ENCODE results near the gene ATG13. TPM values are rescaled to one million over a fixed set of nuclear protein-coding genes. Genes with fewer than 3 reads are reported as not detected.
"Not testable (repeated sequence)": the region's sequence is repeated elsewhere in the genome, so short reads cannot be mapped to it uniquely, and the experiment has no call there.

Gene ATG13
- total RNA-seq, 6 experiments from 2014 or later: 34.5 to 60.9 (median 41.1) TPM

- Histone ChIP-seq H3K4me1 (no peaks in the 10 kb centered on the region), H3K9me3 (no peaks in the 10 kb centered on the region), H3K36me3 (no peaks in the 10 kb centered on the region), H3K4me3 (no peak overlapping the region), H3K27ac (no peak overlapping the region), H3K27me3 (no peaks in the 10 kb centered on the region)
- DNase-seq (no peak), ATAC-seq (peak in 3 of 4 donors; percentile 52 to 57 (median 55))
- TF ChIP-seq POLR2A (IDR thresholded peaks at IDR 0.05) (no peak), CTCF (IDR thresholded peaks at IDR 0.05) (no peak)
- intact Hi-C loops (cut with DNase I): no loop called here
- WGBS (ENCODE audit: insufficient coverage, low coverage, low lambda C conversion rate, missing lambda C conversion rate): 36% methylated on average over 5 of the region's 5 CpGs
Observed at GRCh38 chr11:46582588-46582987, 34.8 kb upstream of the ATG13 start.

- H3K36me3 ChIP-seq; intact Hi-C loops (cut with DNase I); H3K27me3 ChIP-seq; H3K4me3 ChIP-seq; H3K9me3 ChIP-seq; H3K27ac ChIP-seq; ATAC-seq; DNase-seq; H3K4me1 ChIP-seq: not testable (repeated sequence)
- WGBS (ENCODE audit: insufficient coverage, low coverage, low lambda C conversion rate, missing lambda C conversion rate): 100% methylated on average over 1 of the region's 1 CpG
Observed at GRCh38 chr11:46583513-46583912, 33.8 kb upstream of the ATG13 start.

- H3K4me3 ChIP-seq: no peak overlapping the region
- no peaks in the 10 kb centered on the region for H3K27me3 ChIP-seq
- no peak overlapping the region for H3K27ac ChIP-seq
- no peaks in the 10 kb centered on the region for H3K36me3 ChIP-seq
- DNase-seq (no peak), ATAC-seq (no peak)
- no peaks in the 10 kb centered on the region for H3K9me3 ChIP-seq
- intact Hi-C loops (cut with DNase I): no loop called here
- H3K4me1 ChIP-seq: peaks cover 0 to 27% (median 4%) of the 10 kb centered on the region in 4 donors
- no peak for TF ChIP-seq POLR2A (IDR thresholded peaks at IDR 0.05)
- no peak for TF ChIP-seq CTCF (IDR thresholded peaks at IDR 0.05)
- 83% methylated on average over 5 of the region's 5 CpGs for WGBS (ENCODE audit: insufficient coverage, low coverage, low lambda C conversion rate, missing lambda C conversion rate)
Observed at GRCh38 chr11:46588131-46588530, 29.2 kb upstream of the ATG13 start.

GRCh38 chr11:46588915-46589314, 28.4 kb upstream of the ATG13 start:
- Histone ChIP-seq H3K9me3 (no peaks in the 10 kb centered on the region), H3K27me3 (no peaks in the 10 kb centered on the region), H3K36me3 (no peaks in the 10 kb centered on the region), H3K4me1 (peaks cover 0 to 27% (median 4%) of the 10 kb centered on the region in 4 donors), H3K27ac (no peak overlapping the region), H3K4me3 (no peak overlapping the region)
- no peak for DNase-seq
- intact Hi-C loops (cut with DNase I): no loop called here
- no peak for ATAC-seq
- no peak for TF ChIP-seq CTCF (IDR thresholded peaks at IDR 0.05)
- TF ChIP-seq POLR2A (IDR thresholded peaks at IDR 0.05): no peak

- no peak overlapping the region for H3K4me3 ChIP-seq
- WGBS (ENCODE audit: insufficient coverage, low coverage, low lambda C conversion rate, missing lambda C conversion rate): 40% methylated on average over 11 of the region's 11 CpGs
Observed at GRCh38 chr11:46590740-46591605, 26.4 kb upstream of the ATG13 start.

More at GRCh38 chr11:46590740-46591605, 26.4 kb upstream of the ATG13 start:
- Histone ChIP-seq H3K9me3 (no peaks in the 10 kb centered on the region), H3K27me3 (no peaks in the 10 kb centered on the region), H3K4me1 (peaks cover 0 to 35% (median 4%) of the 10 kb centered on the region in 4 donors), H3K36me3 (no peaks in the 10 kb centered on the region), H3K27ac (no peak overlapping the region)
- ATAC-seq (no peak), DNase-seq (no peak)
- TF ChIP-seq CTCF (IDR thresholded peaks at IDR 0.05) (no peak), POLR2A (IDR thresholded peaks at IDR 0.05) (no peak)
- intact Hi-C loops (cut with DNase I): no loop called here

All from right lobe of liver (tissue), 6 donors.